Measurements from ENCODE around the gene ICA1. TPM values are rescaled to one million over a fixed set of nuclear protein-coding genes. Genes with fewer than 3 reads are reported as not detected.
A peak's percentile ranks its signal among the peaks of the same experiment; 100 is the strongest.

Gene ICA1
- total and polyA plus RNA-seq, 4 experiments from 2014 or later: 1.2 to 7.4 (median 2.4) TPM

- no peak for DNase-seq
- POLR2A ChIA-PET (ENCODE audit: partially characterized antibody): no interaction called here
- no peaks in the 10 kb centered on the region for H3K4me1 Mint-ChIP-seq
- Histone ChIP-seq H3K9me3 (ENCODE audit: control insufficient read depth in 1 of 2, low read length in 2 of 2) (no peaks in the 10 kb centered on the region), H3K4me1 (ENCODE audit: insufficient read depth, low read length) (no peaks in the 10 kb centered on the region), H3K27ac (ENCODE audit: low read depth, low read length) (no peak overlapping the region), H3K36me3 (ENCODE audit: insufficient read depth, low read length) (no peaks in the 10 kb centered on the region), H3K4me3 (ENCODE audit: low read length in 2 of 2) (no peak overlapping the region), H3K27me3 (ENCODE audit: insufficient read depth, low read length) (peaks cover 5% of the 10 kb centered on the region)
- intact Hi-C loops (cut with micrococcal nuclease): no loop called here
- CTCF ChIA-PET (ENCODE audit: partially characterized antibody): interaction anchor here (1.5 kb wide), 1 partner anchor 9 kb away, joined by 3 read pairs; no protein-coding TSS in a partner anchor
- peaks cover 0 to 3% of the 10 kb centered on the region in 2 donors for H3K36me3 Mint-ChIP-seq
- H3K27me3 Mint-ChIP-seq: peaks cover 19 to 20% of the 10 kb centered on the region in 2 donors
- peaks cover 0 to 4% (median 0%) of the 10 kb centered on the region in 8 donors for H3K9me3 Mint-ChIP-seq
- no peak overlapping the region for H3K27ac Mint-ChIP-seq
- no peak overlapping the region for H3K4me3 Mint-ChIP-seq
Observed at GRCh38 chr7:8227261-8227660, 34.7 kb downstream of the ICA1 start.

- Mint-ChIP-seq H3K4me3 (no peak overlapping the region), H3K27me3 (peaks cover 19 to 20% of the 10 kb centered on the region in 2 donors), H3K27ac (no peak overlapping the region), H3K9me3 (peaks cover 0 to 4% (median 0%) of the 10 kb centered on the region in 8 donors), H3K4me1 (no peaks in the 10 kb centered on the region), H3K36me3 (peaks cover 0 to 3% of the 10 kb centered on the region in 2 donors)
- no peaks in the 10 kb centered on the region for H3K4me1 ChIP-seq (ENCODE audit: insufficient read depth, low read length)
- intact Hi-C loops (cut with micrococcal nuclease): no loop called here
- H3K27ac ChIP-seq (ENCODE audit: low read depth, low read length): no peak overlapping the region
- H3K4me3 ChIP-seq (ENCODE audit: low read length in 2 of 2): no peak overlapping the region
- no peaks in the 10 kb centered on the region for H3K36me3 ChIP-seq (ENCODE audit: insufficient read depth, low read length)
- CTCF ChIA-PET (ENCODE audit: partially characterized antibody): no interaction called here
- POLR2A ChIA-PET (ENCODE audit: partially characterized antibody): no interaction called here
- H3K9me3 ChIP-seq (ENCODE audit: control insufficient read depth in 1 of 2, low read length in 2 of 2): no peaks in the 10 kb centered on the region
- DNase-seq: no peak
- H3K27me3 ChIP-seq (ENCODE audit: insufficient read depth, low read length): peaks cover 5% of the 10 kb centered on the region
Observed at GRCh38 chr7:8226501-8226900, 35.5 kb downstream of the ICA1 start.

GRCh38 chr7:8221567-8221966, 40.4 kb downstream of the ICA1 start:
- POLR2A ChIA-PET (ENCODE audit: partially characterized antibody): no interaction called here
- H3K4me3 Mint-ChIP-seq: no peak overlapping the region
- intact Hi-C loops (cut with micrococcal nuclease): no loop called here

GRCh38 chr7:8221101-8221495, 40.9 kb downstream of the ICA1 start:
- POLR2A ChIA-PET (ENCODE audit: partially characterized antibody): no interaction called here
- Mint-ChIP-seq H3K4me1 (peaks cover 0 to 4% (median 2%) of the 10 kb centered on the region in 4 donors), H3K36me3 (no peaks in the 10 kb centered on the region), H3K27ac (no peak overlapping the region), H3K4me3 (no peak overlapping the region), H3K9me3 (no peaks in the 10 kb centered on the region), H3K27me3 (peaks cover 10 to 13% of the 10 kb centered on the region in 2 donors)
- H3K36me3 ChIP-seq (ENCODE audit: insufficient read depth, low read length): no peaks in the 10 kb centered on the region
- H3K4me1 ChIP-seq (ENCODE audit: insufficient read depth, low read length): no peaks in the 10 kb centered on the region
- CTCF ChIA-PET (ENCODE audit: partially characterized antibody): interaction anchor here (1.1 to 8.2 kb wide), 3 partner anchors 18 to 1117 kb away, joined by 3 to 65 read pairs (median 3); no protein-coding TSS in a partner anchor
- DNase-seq: no peak
- H3K27ac ChIP-seq (ENCODE audit: low read depth, low read length): no peak overlapping the region
- H3K27me3 ChIP-seq (ENCODE audit: insufficient read depth, low read length): no peaks in the 10 kb centered on the region
- no peaks in the 10 kb centered on the region for H3K9me3 ChIP-seq (ENCODE audit: control insufficient read depth in 1 of 2, low read length in 2 of 2)
- H3K4me3 ChIP-seq (ENCODE audit: low read length in 2 of 2): no peak overlapping the region
- intact Hi-C loops (cut with micrococcal nuclease): no loop called here

More at GRCh38 chr7:8221567-8221966, 40.4 kb downstream of the ICA1 start:
- H3K27ac Mint-ChIP-seq: no peak overlapping the region
- Histone ChIP-seq H3K27ac (ENCODE audit: low read depth, low read length) (no peak overlapping the region), H3K36me3 (ENCODE audit: insufficient read depth, low read length) (no peaks in the 10 kb centered on the region), H3K27me3 (ENCODE audit: insufficient read depth, low read length) (peaks cover 3% of the 10 kb centered on the region), H3K9me3 (ENCODE audit: control insufficient read depth in 1 of 2, low read length in 2 of 2) (no peaks in the 10 kb centered on the region), H3K4me1 (ENCODE audit: insufficient read depth, low read length) (no peaks in the 10 kb centered on the region), H3K4me3 (ENCODE audit: low read length in 2 of 2) (no peak overlapping the region)
- H3K4me1 Mint-ChIP-seq: peaks cover 0 to 4% (median 2%) of the 10 kb centered on the region in 4 donors
- no peaks in the 10 kb centered on the region for H3K9me3 Mint-ChIP-seq
- peaks cover 14% of the 10 kb centered on the region in 2 donors for H3K27me3 Mint-ChIP-seq
- no peaks in the 10 kb centered on the region for H3K36me3 Mint-ChIP-seq
- CTCF ChIA-PET (ENCODE audit: partially characterized antibody): interaction anchor here (1.3 to 8.2 kb wide), 3 partner anchors 18 to 1119 kb away, joined by 3 to 65 read pairs (median 3); no protein-coding TSS in a partner anchor
- no peak for DNase-seq

- DNase-seq: no peak
- Mint-ChIP-seq H3K4me1 (peaks cover 0 to 4% (median 2%) of the 10 kb centered on the region in 4 donors), H3K9me3 (no peaks in the 10 kb centered on the region), H3K36me3 (no peaks in the 10 kb centered on the region), H3K27me3 (peaks cover 8 to 12% of the 10 kb centered on the region in 2 donors), H3K27ac (peak overlapping the region in 1 of 7 donors; percentile 84), H3K4me3 (no peak overlapping the region)
- H3K27ac ChIP-seq (ENCODE audit: low read depth, low read length): no peak overlapping the region
- no peaks in the 10 kb centered on the region for H3K36me3 ChIP-seq (ENCODE audit: insufficient read depth, low read length)
- intact Hi-C loops (cut with micrococcal nuclease): no loop called here
- ChIA-PET CTCF (ENCODE audit: partially characterized antibody) (interaction anchor here (1.1 to 8.2 kb wide), 3 partner anchors 17 to 1116 kb away, joined by 3 to 65 read pairs (median 3); no protein-coding TSS in a partner anchor), POLR2A (ENCODE audit: partially characterized antibody) (no interaction called here)
- H3K4me3 ChIP-seq (ENCODE audit: low read length in 2 of 2): no peak overlapping the region
- H3K4me1 ChIP-seq (ENCODE audit: insufficient read depth, low read length): no peaks in the 10 kb centered on the region
- H3K9me3 ChIP-seq (ENCODE audit: control insufficient read depth in 1 of 2, low read length in 2 of 2): no peaks in the 10 kb centered on the region
- H3K27me3 ChIP-seq (ENCODE audit: insufficient read depth, low read length): no peaks in the 10 kb centered on the region
Observed at GRCh38 chr7:8220376-8221100, 41.4 kb downstream of the ICA1 start.

- POLR2A ChIA-PET (ENCODE audit: partially characterized antibody): no interaction called here
- DNase-seq: peak in 4 of 5 donors; percentile 65 to 69 (median 67)
- Mint-ChIP-seq H3K27ac (peak overlapping the region in 2 of 7 donors; percentile 26 to 47), H3K27me3 (no peaks in the 10 kb centered on the region), H3K4me1 (peaks cover 0 to 4% (median 2%) of the 10 kb centered on the region in 4 donors), H3K4me3 (no peak overlapping the region), H3K36me3 (no peaks in the 10 kb centered on the region), H3K9me3 (no peaks in the 10 kb centered on the region)
- H3K4me1 ChIP-seq (ENCODE audit: insufficient read depth, low read length): no peaks in the 10 kb centered on the region
- intact Hi-C loops (cut with micrococcal nuclease): loop anchor here (1.0 to 5.0 kb wide), 10 partner anchors 80 to 1252 kb away; partner anchors contain the start of genes C1GALT1 and UMAD1
- no peaks in the 10 kb centered on the region for H3K9me3 ChIP-seq (ENCODE audit: control insufficient read depth in 1 of 2, low read length in 2 of 2)
- H3K27me3 ChIP-seq (ENCODE audit: insufficient read depth, low read length): no peaks in the 10 kb centered on the region
- no peak overlapping the region for H3K4me3 ChIP-seq (ENCODE audit: low read length in 2 of 2)
- CTCF ChIA-PET (ENCODE audit: partially characterized antibody): interaction anchor here (0.7 to 8.2 kb wide), 12 partner anchors 9 to 1112 kb away, joined by 3 to 65 read pairs (median 4); no protein-coding TSS in a partner anchor
- H3K27ac ChIP-seq (ENCODE audit: low read depth, low read length): no peak overlapping the region
- H3K36me3 ChIP-seq (ENCODE audit: insufficient read depth, low read length): no peaks in the 10 kb centered on the region
Observed at GRCh38 chr7:8217200-8218068, 44.5 kb downstream of the ICA1 start.

GRCh38 chr7:8216334-8216690, 45.7 kb downstream of the ICA1 start:
- H3K27ac Mint-ChIP-seq: no peak overlapping the region

More at GRCh38 chr7:8216334-8216690, 45.7 kb downstream of the ICA1 start:
- H3K4me1 Mint-ChIP-seq: peaks cover 0 to 4% (median 2%) of the 10 kb centered on the region in 4 donors
- ChIA-PET POLR2A (ENCODE audit: partially characterized antibody) (no interaction called here), CTCF (ENCODE audit: partially characterized antibody) (interaction anchor here (1.0 to 8.2 kb wide), 7 partner anchors 8 to 1111 kb away, joined by 4 to 65 read pairs (median 10); no protein-coding TSS in a partner anchor)
- no peaks in the 10 kb centered on the region for H3K27me3 Mint-ChIP-seq
- H3K27ac ChIP-seq (ENCODE audit: low read depth, low read length): no peak overlapping the region
- no peaks in the 10 kb centered on the region for H3K27me3 ChIP-seq (ENCODE audit: insufficient read depth, low read length)
- DNase-seq: no peak
- intact Hi-C loops (cut with micrococcal nuclease): loop anchor here (2.0 to 5.0 kb wide), 3 partner anchors 81 to 792 kb away; no protein-coding TSS in a partner anchor
- no peaks in the 10 kb centered on the region for H3K36me3 Mint-ChIP-seq
- H3K4me1 ChIP-seq (ENCODE audit: insufficient read depth, low read length): no peaks in the 10 kb centered on the region
- H3K4me3 Mint-ChIP-seq: no peak overlapping the region
- H3K4me3 ChIP-seq (ENCODE audit: low read length in 2 of 2): no peak overlapping the region
- no peaks in the 10 kb centered on the region for H3K9me3 Mint-ChIP-seq
- no peaks in the 10 kb centered on the region for H3K9me3 ChIP-seq (ENCODE audit: control insufficient read depth in 1 of 2, low read length in 2 of 2)
- H3K36me3 ChIP-seq (ENCODE audit: insufficient read depth, low read length): no peaks in the 10 kb centered on the region

Measured in CD4-positive, alpha-beta memory T cell (primary cell).